Neural progenitor cell (in vitro differentiated cells): Measurements from ENCODE around the gene GUCA1A. TPM values are rescaled to one million over a fixed set of nuclear protein-coding genes. Genes with fewer than 3 reads are reported as not detected.

Source experiments
- DNase-seq: peaks from one replicate; pipeline ENCODE4 v3.0.0-alpha.2; 2016; ENCODE audit warnings: low spot score
- H2AFZ ChIP-seq: fragments of 200-600 bp; sonication (generic); replicated peaks from 2 replicates; pipeline ENCODE4 v1.6.1; 2016; ENCODE audit warnings: antibody characterized with exemption
- H3F3A ChIP-seq: fragments of 200-600 bp; sonication (generic); 2 replicates; pipeline ENCODE4 v1.6.1; 2016; ENCODE audit warnings: antibody characterized with exemption, low read depth
- H3K27ac ChIP-seq: fragments of 200-600 bp; sonication (generic); 2 replicates; pipeline ENCODE4 v1.5.1; 2016; ENCODE audit warnings: mild to moderate bottlenecking
- H3K27me3 ChIP-seq: fragments of 200-600 bp; sonication (generic); 2 replicates; pipeline ENCODE4 v1.6.1; 2016; ENCODE audit warnings: mild to moderate bottlenecking, moderate library complexity
- H3K36me3 ChIP-seq: fragments of 200-600 bp; sonication (generic); 2 replicates; pipeline ENCODE4 v1.5.1; 2016
- H3K4me1 ChIP-seq: fragments of 200-600 bp; sonication (generic); 2 replicates; pipeline ENCODE4 v1.6.1; 2016; ENCODE audit warnings: mixed run types
- H3K4me2 ChIP-seq: fragments of 200-600 bp; sonication (generic); 2 replicates; pipeline ENCODE4 v1.6.1; 2016
- H3K4me3 ChIP-seq: fragments of 200-600 bp; sonication (generic); 2 replicates; pipeline ENCODE4 v1.5.1; 2016
- H3K79me2 ChIP-seq: fragments of 200-600 bp; sonication (generic); 2 replicates; pipeline ENCODE4 v1.6.1; 2016; ENCODE audit warnings: low read depth
- H3K9ac ChIP-seq: fragments of 200-600 bp; sonication (generic); 2 replicates; pipeline ENCODE4 v1.6.1; 2016
- H3K9me3 ChIP-seq: fragments of 200-600 bp; sonication (generic); 2 replicates; pipeline ENCODE4 v1.5.1; 2016; ENCODE audit warnings: low read depth
- H4K20me1 ChIP-seq: fragments of 200-600 bp; sonication (generic); 2 replicates; pipeline ENCODE4 v1.6.1; 2016; ENCODE audit warnings: low read depth
- H3K27ac Mint-ChIP-seq: 3 replicates; pipeline ENCODE4 v1.8.0; 2021; ENCODE audit warnings: mixed read lengths
- H3K27me3 Mint-ChIP-seq: 2 replicates; pipeline ENCODE4 v1.8.0; 2022; ENCODE audit warnings: low read depth, mild to moderate bottlenecking, inconsistent platforms, moderate library complexity, mixed read lengths; ENCODE audit not compliant: insufficient read depth
- H3K36me3 Mint-ChIP-seq: 3 replicates; pipeline ENCODE4 v1.8.0; 2021; ENCODE audit warnings: mixed read lengths
- H3K4me1 Mint-ChIP-seq: 3 replicates; pipeline ENCODE4 v1.8.0; 2021; ENCODE audit warnings: mixed read lengths
- H3K4me3 Mint-ChIP-seq: 3 replicates; pipeline ENCODE4 v1.8.0; 2021; ENCODE audit warnings: mild to moderate bottlenecking, moderate library complexity, mixed read lengths
- H3K9me3 Mint-ChIP-seq: 3 replicates; pipeline ENCODE4 v1.8.0; 2020; ENCODE audit warnings: mixed read lengths
- CTCF ChIP-seq: fragments of 200-600 bp; sonication (generic); IDR thresholded peaks from 2 replicates; pipeline ENCODE4 v1.5.1; 2017; ENCODE audit warnings: antibody characterized with exemption, mild to moderate bottlenecking
- EZH2 ChIP-seq: fragments of 200-600 bp; sonication (generic); IDR thresholded peaks from 2 replicates; pipeline ENCODE4 v1.6.1; 2017; ENCODE audit warnings: antibody characterized with exemption, mild to moderate bottlenecking, moderate library complexity
- EZH2phosphoT487 ChIP-seq: fragments of 200-600 bp; sonication (generic); IDR thresholded peaks from 2 replicates; pipeline ENCODE4 v1.6.1; 2017; ENCODE audit warnings: antibody characterized with exemption
- total RNA-seq: library from RNA; depleted of rRNA; stranded (reverse); fragments of >200 nt; gene quantifications from 2 replicates; pipeline ENCODE4 v1.2.3, GENCODE V29; 2015; ENCODE audit warnings: low replicate concordance

Gene GUCA1A
- total RNA-seq, 1 donor from 2014 or later: 1.9 TPM

GRCh38 chr6:42158011-42158410 is 15.2 kb upstream of the GUCA1A start:
- Histone ChIP-seq H2AFZ (no peak overlapping the region), H3K36me3 (no peaks in the 10 kb centered on the region), H3K4me1 (peaks cover 15% of the 10 kb centered on the region), H3K27me3 (no peaks in the 10 kb centered on the region), H4K20me1 (no peaks in the 10 kb centered on the region), H3F3A (no peaks in the 10 kb centered on the region), H3K4me2 (no peak overlapping the region), H3K9me3 (no peaks in the 10 kb centered on the region), H3K79me2 (no peaks in the 10 kb centered on the region), H3K27ac (no peak overlapping the region), H3K9ac (no peak overlapping the region), H3K4me3 (no peak overlapping the region)
- Mint-ChIP-seq H3K27me3 (peaks cover 2% of the 10 kb centered on the region), H3K4me3 (no peak overlapping the region), H3K4me1 (peaks cover 22% of the 10 kb centered on the region), H3K9me3 (no peaks in the 10 kb centered on the region), H3K27ac (no peak overlapping the region), H3K36me3 (no peaks in the 10 kb centered on the region)
- DNase-seq: no peak
- TF ChIP-seq EZH2phosphoT487 (no peak), EZH2 (no peak), CTCF (no peak)

GRCh38 chr6:42158631-42159030 is 14.5 kb upstream of the GUCA1A start:
- H3K9me3 ChIP-seq: no peaks in the 10 kb centered on the region
- H3K4me1 Mint-ChIP-seq: peaks cover 24% of the 10 kb centered on the region
- H3K36me3 ChIP-seq: no peaks in the 10 kb centered on the region
- H3K36me3 Mint-ChIP-seq: no peaks in the 10 kb centered on the region
- H3K4me3 Mint-ChIP-seq: no peak overlapping the region
- H3K4me1 ChIP-seq: peaks cover 15% of the 10 kb centered on the region
- no peaks in the 10 kb centered on the region for H3K79me2 ChIP-seq
- H3K9ac ChIP-seq: no peak overlapping the region
- H3F3A ChIP-seq: no peaks in the 10 kb centered on the region
- H3K27me3 ChIP-seq: no peaks in the 10 kb centered on the region
- H2AFZ ChIP-seq: no peak overlapping the region
- peaks cover 2% of the 10 kb centered on the region for H3K27me3 Mint-ChIP-seq
- no peak for TF ChIP-seq EZH2
- TF ChIP-seq CTCF: no peak
- H3K27ac ChIP-seq: no peak overlapping the region
- no peaks in the 10 kb centered on the region for H4K20me1 ChIP-seq
- H3K27ac Mint-ChIP-seq: no peak overlapping the region
- H3K4me2 ChIP-seq: no peak overlapping the region
- no peaks in the 10 kb centered on the region for H3K9me3 Mint-ChIP-seq
- no peak overlapping the region for H3K4me3 ChIP-seq
- no peak for DNase-seq

- no peak for DNase-seq
- peaks cover 27% of the 10 kb centered on the region for H3K4me1 Mint-ChIP-seq
- peaks cover 18% of the 10 kb centered on the region for H3K4me1 ChIP-seq
- no peak overlapping the region for H3K4me2 ChIP-seq
- H3K4me3 Mint-ChIP-seq: no peak overlapping the region
- H3K9ac ChIP-seq: no peak overlapping the region
- H3K27me3 Mint-ChIP-seq: peaks cover 2% of the 10 kb centered on the region
- no peaks in the 10 kb centered on the region for H4K20me1 ChIP-seq
- no peaks in the 10 kb centered on the region for H3K27me3 ChIP-seq
- H3K9me3 Mint-ChIP-seq: no peaks in the 10 kb centered on the region
- no peaks in the 10 kb centered on the region for H3K36me3 ChIP-seq
- no peak overlapping the region for H3K27ac Mint-ChIP-seq
- H2AFZ ChIP-seq: no peak overlapping the region
- H3K36me3 Mint-ChIP-seq: no peaks in the 10 kb centered on the region
- TF ChIP-seq EZH2phosphoT487 (no peak), CTCF (no peak), EZH2 (no peak)
- H3F3A ChIP-seq: no peaks in the 10 kb centered on the region
- no peaks in the 10 kb centered on the region for H3K9me3 ChIP-seq
- no peak overlapping the region for H3K27ac ChIP-seq
- no peak overlapping the region for H3K4me3 ChIP-seq
- H3K79me2 ChIP-seq: no peaks in the 10 kb centered on the region
These were observed 13.6 kb upstream of the GUCA1A start for GRCh38 chr6:42159431-42160024.
